SH-SY5Y (cell line): ENCODE results near the gene WDR11.

Experiments used
- GATA2 ChIP-seq: IDR thresholded peaks from 2 replicates; pipeline ENCODE4 v1.6.1; 2011; ENCODE audit warnings: mild to moderate bottlenecking, low read depth, low read length
- GATA3 ChIP-seq: IDR thresholded peaks from 2 replicates; pipeline ENCODE4 v1.6.1; 2011; ENCODE audit warnings: low read depth, mild to moderate bottlenecking, low read length, moderate library complexity

GRCh38 chr10:120824881-120825309, 26.3 kb upstream of the WDR11 start:
- TF ChIP-seq GATA2, result no peak
- TF ChIP-seq GATA3, result no peak
